ENCODE data around the gene LDAH. TPM values are rescaled to one million over a fixed set of nuclear protein-coding genes. Genes with fewer than 3 reads are reported as not detected.

The LDAH gene
- total and polyA plus RNA-seq, 2 donors (not counting 3 experiments of a cell fraction or from before 2014, with no cell fraction given): 12.3 to 24.0 TPM

- CTCF ChIA-PET: interaction anchor here (1.2 to 5.2 kb wide), 3 partner anchors 10 to 99 kb away, joined by 3 to 40 read pairs (median 26); no protein-coding TSS in a partner anchor
- no peak overlapping the region for H3K9ac ChIP-seq (replicated peaks; ENCODE audit: extremely low read depth, insufficient read depth, low read length)
- H3K79me2 ChIP-seq (ENCODE audit: control insufficient read depth, insufficient read depth, low read length): no peaks in the 10 kb centered on the region
- FAIRE-seq: no peak
- H3K4me1 ChIP-seq (ENCODE audit: control insufficient read depth, extremely low read depth, insufficient read depth, low read length): no peaks in the 10 kb centered on the region
- no peak for DNase-seq (ENCODE audit: low read depth, low spot score)
- H3K9me1 ChIP-seq (replicated peaks; ENCODE audit: control insufficient read depth, extremely low read depth, insufficient read depth, low read length): no peaks in the 10 kb centered on the region
- H2AFZ ChIP-seq (ENCODE audit: low read depth, low read length): no peak overlapping the region
- intact Hi-C loops (cut with micrococcal nuclease) (no loop called here), dilution Hi-C loops (cut with MboI; ENCODE audit: extremely low pct_ligation_motif_present, low sequenced_read_pairs) (no loop called here)
- H4K20me1 ChIP-seq (replicated peaks; ENCODE audit: control insufficient read depth, extremely low read depth, insufficient read depth, low read length): no peaks in the 10 kb centered on the region
- POLR2A ChIA-PET: no interaction called here
- no peak for TF ChIP-seq EZH2 (IDR thresholded peaks at IDR 0.05; ENCODE audit: borderline replicate concordance, low read depth, low read length, severe bottlenecking)
- TF ChIP-seq MAX (IDR thresholded peaks at IDR 0.05; ENCODE audit: insufficient read depth, insufficient read length): no peak
- TF ChIP-seq CTCF (IDR thresholded peaks at IDR 0.05; ENCODE audit: extremely low read depth in 1 of 2, insufficient read depth in 1 of 2, low read depth in 1 of 2, low read length in 2 of 2): no peak
- TF ChIP-seq MYC (IDR thresholded peaks at IDR 0.05; ENCODE audit: low read depth, low read length): no peak
- no peak for TF ChIP-seq GATA2 (IDR thresholded peaks at IDR 0.05; ENCODE audit: insufficient read depth, insufficient read length, low read depth, low read length)
- TF ChIP-seq FOS (IDR thresholded peaks at IDR 0.05; ENCODE audit: borderline replicate concordance, insufficient read depth, low read length): no peak
- no peaks in the 10 kb centered on the region for H3K9me3 ChIP-seq (replicated peaks; ENCODE audit: control insufficient read depth, insufficient read depth, low read length)
- H3K27ac ChIP-seq (ENCODE audit: insufficient read depth, low read depth, low read length): no peak overlapping the region
- H3K4me3 ChIP-seq (replicated peaks in 1 of 3; ENCODE audit: insufficient read depth in 1 of 3, low read depth in 1 of 3, low read length in 3 of 3): no peak overlapping the region
- BruUV-seq (replicated peaks): no TSS peak
- peaks cover 0 to 3% of the 10 kb centered on the region in 2 experiments for H3K36me3 ChIP-seq (ENCODE audit: control insufficient read depth in 2 of 2, extremely low read depth in 1 of 2, insufficient read depth in 2 of 2, low read length in 2 of 2)
- H3K4me2 ChIP-seq (ENCODE audit: insufficient read depth, low read length): no peak overlapping the region
- no peaks in the 10 kb centered on the region for H3K27me3 ChIP-seq (ENCODE audit: control insufficient read depth in 2 of 2, insufficient read depth in 2 of 2, low read length in 2 of 2)
Measured at GRCh38 chr2:20759487-20759886, 63.4 kb downstream of the LDAH start.

Measured in endothelial cell of umbilical vein (primary cell).